Mononuclear cell (primary cell): ENCODE measurements around the gene CIITA. TPM values are rescaled to one million over a fixed set of nuclear protein-coding genes. Genes with fewer than 3 reads are reported as not detected.
"Not testable (repeated sequence)": the region's sequence is repeated elsewhere in the genome, so short reads cannot be mapped to it uniquely, and the experiment has no call there.

Source experiments
- H3K27me3 ChIP-seq: 2 replicates; pipeline ENCODE4 v1.6.0; 2011; ENCODE audit warnings: low read length, control low read depth; ENCODE audit not compliant: insufficient read depth
- H3K4me1 ChIP-seq: 2 replicates; pipeline ENCODE4 v1.5.1; 2011; ENCODE audit warnings: mild to moderate bottlenecking, low read length, control low read depth; ENCODE audit not compliant: insufficient read depth
- H3K4me3 ChIP-seq: 2 replicates; pipeline ENCODE4 v1.5.1; 2011; ENCODE audit warnings: mild to moderate bottlenecking, low read length, moderate library complexity
- H3K9me3 ChIP-seq: 2 replicates; pipeline ENCODE4 v1.5.1; 2011; ENCODE audit warnings: low read depth, mild to moderate bottlenecking, control low read depth, low read length
- total RNA-seq: library from RNA; depleted of rRNA; stranded (reverse); fragments of >200 nt; gene quantifications from one replicate; pipeline ENCODE4 v1.2.3, GENCODE V29; 2012

CIITA gene
- total RNA-seq = 10.4 TPM

GRCh38 chr16:10876799-10877341 lies at the start of gene CIITA:
Gene CIITA (plus strand): TSS chr16:10877202. CDS start chr16:10877331, 129 bp downstream.
- Histone ChIP-seq H3K27me3 (no peaks in the 10 kb centered on the region), H3K9me3 (no peaks in the 10 kb centered on the region), H3K4me3 (peak within 1 kb of the TSS; percentile 66), H3K4me1 (peaks cover 78% of the 10 kb centered on the region)

- Histone ChIP-seq H3K4me1 (peaks cover 32% of the 10 kb centered on the region), H3K9me3 (no peaks in the 10 kb centered on the region), H3K27me3 (no peaks in the 10 kb centered on the region), H3K4me3 (no peak overlapping the region)
Measured at GRCh38 chr16:10827691-10828341, 49.2 kb upstream of the CIITA start.

GRCh38 chr16:10828851-10829366 lies 48.1 kb upstream of the CIITA start:
- H3K27me3 ChIP-seq = no peaks in the 10 kb centered on the region
- peaks cover 32% of the 10 kb centered on the region for H3K4me1 ChIP-seq
- H3K4me3 ChIP-seq = no peak overlapping the region
- H3K9me3 ChIP-seq = no peaks in the 10 kb centered on the region

GRCh38 chr16:10829390-10830098 lies 47.5 kb upstream of the CIITA start:
- not testable (repeated sequence) for H3K27me3 ChIP-seq, H3K9me3 ChIP-seq, H3K4me3 ChIP-seq
- H3K4me1 ChIP-seq = peaks cover 32% of the 10 kb centered on the region

GRCh38 chr16:10830240-10830639 lies 46.8 kb upstream of the CIITA start:
- not testable (repeated sequence) for H3K4me3 ChIP-seq, H3K9me3 ChIP-seq

GRCh38 chr16:10831894-10832886 lies 44.8 kb upstream of the CIITA start:
- H3K27me3 ChIP-seq = no peaks in the 10 kb centered on the region
- H3K4me1 ChIP-seq = peaks cover 32% of the 10 kb centered on the region
- no peak overlapping the region for H3K4me3 ChIP-seq
- no peaks in the 10 kb centered on the region for H3K9me3 ChIP-seq

More at GRCh38 chr16:10830240-10830639, 46.8 kb upstream of the CIITA start:
- H3K27me3 ChIP-seq = not testable (repeated sequence)
- peaks cover 32% of the 10 kb centered on the region for H3K4me1 ChIP-seq

- Histone ChIP-seq H3K4me3 (no peak overlapping the region), H3K27me3 (no peaks in the 10 kb centered on the region), H3K4me1 (peaks cover 22% of the 10 kb centered on the region), H3K9me3 (no peaks in the 10 kb centered on the region)
Measured at GRCh38 chr16:10833271-10833670, 43.7 kb upstream of the CIITA start.

- Histone ChIP-seq H3K4me3 (no peak overlapping the region), H3K9me3 (no peaks in the 10 kb centered on the region), H3K27me3 (no peaks in the 10 kb centered on the region), H3K4me1 (peaks cover 13% of the 10 kb centered on the region)
Measured at GRCh38 chr16:10834130-10834529, 42.9 kb upstream of the CIITA start.

GRCh38 chr16:10834766-10835165 lies 42.2 kb upstream of the CIITA start:
- no peaks in the 10 kb centered on the region for H3K9me3 ChIP-seq
- H3K27me3 ChIP-seq = no peaks in the 10 kb centered on the region
- H3K4me3 ChIP-seq = no peak overlapping the region
- peaks cover 11% of the 10 kb centered on the region for H3K4me1 ChIP-seq

GRCh38 chr16:10835281-10835931 lies 41.6 kb upstream of the CIITA start:
- Histone ChIP-seq H3K4me1 (peaks cover 11% of the 10 kb centered on the region), H3K4me3 (no peak overlapping the region), H3K27me3 (no peaks in the 10 kb centered on the region), H3K9me3 (no peaks in the 10 kb centered on the region)

GRCh38 chr16:10836174-10836853 lies 40.7 kb upstream of the CIITA start:
- H3K4me1 ChIP-seq = peaks cover 10% of the 10 kb centered on the region
- H3K9me3 ChIP-seq = no peaks in the 10 kb centered on the region
- no peaks in the 10 kb centered on the region for H3K27me3 ChIP-seq
- no peak overlapping the region for H3K4me3 ChIP-seq

GRCh38 chr16:10838621-10839278 lies 38.3 kb upstream of the CIITA start:
- Histone ChIP-seq H3K4me3 (no peak overlapping the region), H3K9me3 (no peaks in the 10 kb centered on the region), H3K4me1 (peaks cover 14% of the 10 kb centered on the region), H3K27me3 (no peaks in the 10 kb centered on the region)

- no peak overlapping the region for H3K4me3 ChIP-seq
Measured at GRCh38 chr16:10839279-10839666, 37.7 kb upstream of the CIITA start.

More at GRCh38 chr16:10839279-10839666, 37.7 kb upstream of the CIITA start:
- Histone ChIP-seq H3K9me3 (no peaks in the 10 kb centered on the region), H3K27me3 (no peaks in the 10 kb centered on the region), H3K4me1 (peaks cover 18% of the 10 kb centered on the region)
